HG03039 (cell line): ENCODE data around the gene ERI2.

Experiments used
- ATAC-seq: cut with Tn5 transposase; IDR thresholded peaks from one replicate; pipeline ENCODE4 v1.9.1; 2021; ENCODE audit warnings: mild to moderate bottlenecking, moderate library complexity; ENCODE audit not compliant: unreplicated experiment

Gene ERI2, protein sequence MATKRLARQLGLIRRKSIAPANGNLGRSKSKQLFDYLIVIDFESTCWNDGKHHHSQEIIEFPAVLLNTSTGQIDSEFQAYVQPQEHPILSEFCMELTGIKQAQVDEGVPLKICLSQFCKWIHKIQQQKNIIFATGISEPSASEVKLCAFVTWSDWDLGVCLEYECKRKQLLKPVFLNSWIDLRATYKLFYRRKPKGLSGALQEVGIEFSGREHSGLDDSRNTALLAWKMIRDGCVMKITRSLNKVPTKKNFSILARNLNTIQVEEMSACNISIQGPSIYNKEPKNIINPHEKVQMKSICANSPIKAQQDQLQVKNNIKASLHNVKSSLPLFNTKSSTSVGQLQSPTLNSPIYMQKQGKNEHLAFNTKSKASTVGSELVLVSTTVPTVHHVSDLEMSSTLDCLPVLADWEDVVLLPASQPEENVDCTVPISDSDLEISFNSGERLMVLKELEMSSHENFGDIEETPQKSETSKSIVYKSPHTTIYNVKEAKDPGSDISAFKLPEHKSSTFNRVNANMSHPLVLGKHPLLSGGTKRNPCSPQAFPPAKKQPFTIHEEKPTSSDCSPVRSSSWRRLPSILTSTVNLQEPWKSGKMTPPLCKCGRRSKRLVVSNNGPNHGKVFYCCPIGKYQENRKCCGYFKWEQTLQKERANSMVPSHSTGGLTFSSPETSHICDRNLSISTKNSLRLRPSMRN

DNA sequence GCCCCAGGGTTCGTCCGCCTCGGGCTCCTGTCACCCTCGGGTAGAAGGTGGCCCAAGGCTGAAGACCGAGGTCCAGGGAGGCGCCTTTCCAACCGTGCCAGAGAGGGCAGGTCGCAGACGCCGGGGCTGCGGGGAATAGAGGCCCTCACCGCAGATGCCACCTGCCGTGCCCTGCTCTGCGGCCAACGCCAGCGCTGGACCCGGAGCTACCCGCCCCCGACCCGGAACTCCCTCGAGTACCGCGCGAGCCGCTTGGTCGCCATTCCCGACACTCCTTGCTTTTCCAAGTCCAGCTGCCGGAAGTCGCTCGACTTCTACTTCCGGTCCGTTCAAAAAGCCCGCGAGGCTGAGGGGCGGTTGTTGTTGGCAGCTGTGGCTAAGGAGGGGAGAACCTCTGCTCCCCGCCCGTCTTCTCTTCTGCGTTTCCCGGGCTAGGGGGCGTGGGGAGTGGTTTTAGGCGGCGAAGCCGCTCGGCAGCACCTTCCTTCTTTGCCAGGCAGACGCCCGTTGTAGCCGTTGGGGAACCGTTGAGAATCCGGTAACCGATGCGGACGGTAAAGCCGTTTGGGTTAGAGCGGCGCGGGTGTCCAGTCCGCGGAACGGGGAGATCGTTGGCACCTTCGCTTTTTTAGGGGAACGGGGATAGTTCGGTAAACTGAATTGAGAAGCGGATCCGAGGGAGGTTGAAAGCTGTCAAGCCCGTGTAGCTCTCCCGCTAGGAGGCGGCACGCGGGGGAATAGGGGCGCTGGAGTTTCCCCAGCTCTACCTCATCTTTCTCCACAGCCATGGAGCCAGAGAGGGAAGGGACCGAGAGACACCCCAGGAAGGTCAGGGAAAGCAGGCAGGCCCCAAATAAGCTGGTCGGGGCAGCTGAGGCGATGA lies at the start of gene ERI2, which contains the start of gene REXO5:
TSS of gene ERI2 (minus strand) at position 305 of the 883 bp plus-strand sequence. CDS start at position 263, 42 bp downstream.
TSS of gene REXO5 (plus strand) at position 360 of the 883 bp plus-strand sequence. CDS start at position 787, 427 bp downstream.
- peak; percentile 71 for ATAC-seq

DNA sequence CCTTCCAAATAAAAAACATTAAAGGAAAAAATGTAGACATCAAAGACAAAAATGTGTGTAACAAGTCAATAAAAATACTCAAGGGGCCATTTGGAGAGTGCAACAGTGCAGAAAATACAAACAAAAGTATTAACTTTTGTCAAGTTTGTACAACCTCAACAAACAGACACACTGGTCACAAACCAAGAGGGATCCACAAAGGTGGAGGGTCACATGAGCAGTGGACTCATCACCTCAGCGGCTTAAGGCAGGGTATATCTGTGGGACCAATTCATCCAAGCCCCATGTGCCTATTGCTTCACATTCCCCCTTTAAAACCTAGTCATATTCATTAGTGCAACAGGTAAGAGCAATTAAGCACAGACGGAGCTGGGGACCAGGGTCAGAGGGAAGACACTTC lies 48.7 kb upstream of the ERI2 start:
- ATAC-seq, result no peak

DNA sequence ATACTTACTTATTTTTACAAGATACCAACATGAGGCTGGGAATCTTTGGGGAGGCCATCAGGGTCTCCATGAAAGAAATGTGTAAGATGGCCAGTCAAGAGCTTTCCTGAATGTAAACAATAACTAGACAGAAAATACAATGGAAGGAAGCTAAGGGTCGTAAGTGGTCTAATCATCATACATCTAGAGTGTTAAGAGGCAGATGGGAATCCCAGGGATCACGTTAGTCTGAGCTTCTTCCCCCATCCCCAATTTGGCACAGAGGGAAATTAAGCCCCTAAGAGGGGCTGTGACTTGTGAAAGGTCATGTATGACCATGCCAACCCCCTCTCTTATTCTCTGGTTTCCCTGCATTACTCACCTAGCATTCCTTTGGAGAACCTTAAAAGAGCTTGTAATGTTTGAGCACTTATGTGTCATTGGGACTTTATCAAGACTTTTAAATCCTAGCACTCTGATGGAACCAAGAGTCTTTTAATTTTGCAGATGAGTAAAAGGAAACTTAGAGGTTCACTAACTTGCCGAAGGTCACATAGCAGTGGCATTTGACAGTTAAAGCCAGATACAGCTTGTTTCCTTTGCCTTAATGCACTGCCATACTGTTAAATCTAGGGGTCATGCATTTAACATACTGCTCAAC lies 47.8 kb upstream of the ERI2 start:
- ATAC-seq, result no peak

DNA sequence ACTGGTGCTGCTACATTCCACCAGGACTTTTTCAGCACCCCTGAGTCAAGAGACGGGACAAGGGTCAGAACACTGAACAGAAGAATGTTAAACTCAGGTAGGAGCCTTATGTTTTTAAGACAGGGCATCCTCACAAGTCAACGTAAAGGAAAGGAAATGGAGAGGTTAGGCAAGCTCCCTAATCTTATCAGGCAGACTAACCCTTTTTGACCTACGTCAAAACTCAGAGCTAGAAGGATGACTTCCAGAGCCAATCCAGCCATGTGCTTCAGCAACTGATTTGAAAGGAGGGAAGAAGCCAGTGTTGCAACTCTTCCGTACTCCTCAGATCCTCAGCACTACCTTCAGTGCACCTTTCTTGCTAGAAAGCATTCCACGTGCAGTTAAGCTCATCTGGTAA lies 46.9 kb upstream of the ERI2 start:
- no peak for ATAC-seq

DNA sequence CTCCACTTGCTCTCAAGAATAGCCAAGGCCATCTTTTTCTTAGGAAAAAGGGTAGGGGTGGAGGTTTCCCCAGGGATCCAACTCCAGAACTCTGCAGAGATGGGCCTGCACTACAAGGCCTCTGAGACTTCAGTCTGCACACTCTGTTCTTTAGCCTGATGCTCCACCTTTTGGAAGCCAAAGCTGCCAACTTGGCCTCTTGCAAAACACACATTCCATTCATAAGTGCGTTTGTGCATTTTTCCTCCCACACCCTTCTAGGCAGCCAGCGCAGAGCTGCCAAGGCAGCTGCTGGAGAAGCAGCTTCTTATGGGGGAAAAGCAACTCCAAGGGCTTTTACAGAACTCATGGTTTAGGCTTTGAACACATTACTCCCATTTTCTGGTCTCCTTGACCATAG lies 45.3 kb upstream of the ERI2 start:
- no peak for ATAC-seq

DNA sequence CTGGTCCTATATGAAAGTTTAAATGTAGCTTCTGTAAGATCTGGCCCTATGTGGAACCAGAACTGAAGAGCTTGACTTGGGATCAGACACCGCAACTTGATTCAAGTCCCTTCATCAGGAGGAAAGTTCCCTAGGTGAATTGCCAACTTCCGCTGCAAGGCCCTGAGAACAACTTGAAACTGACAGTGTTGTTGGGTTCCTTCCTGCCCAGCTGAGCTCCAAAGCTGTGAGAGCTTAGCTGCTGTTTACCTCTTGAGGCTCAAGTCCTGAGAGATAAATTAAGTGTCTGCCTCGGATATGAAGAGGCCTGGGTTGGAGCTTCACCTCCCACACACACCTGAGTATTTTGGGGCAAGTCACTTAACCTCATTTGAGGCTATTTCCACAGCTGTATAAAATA lies 44.7 kb upstream of the ERI2 start:
- no peak for ATAC-seq

DNA sequence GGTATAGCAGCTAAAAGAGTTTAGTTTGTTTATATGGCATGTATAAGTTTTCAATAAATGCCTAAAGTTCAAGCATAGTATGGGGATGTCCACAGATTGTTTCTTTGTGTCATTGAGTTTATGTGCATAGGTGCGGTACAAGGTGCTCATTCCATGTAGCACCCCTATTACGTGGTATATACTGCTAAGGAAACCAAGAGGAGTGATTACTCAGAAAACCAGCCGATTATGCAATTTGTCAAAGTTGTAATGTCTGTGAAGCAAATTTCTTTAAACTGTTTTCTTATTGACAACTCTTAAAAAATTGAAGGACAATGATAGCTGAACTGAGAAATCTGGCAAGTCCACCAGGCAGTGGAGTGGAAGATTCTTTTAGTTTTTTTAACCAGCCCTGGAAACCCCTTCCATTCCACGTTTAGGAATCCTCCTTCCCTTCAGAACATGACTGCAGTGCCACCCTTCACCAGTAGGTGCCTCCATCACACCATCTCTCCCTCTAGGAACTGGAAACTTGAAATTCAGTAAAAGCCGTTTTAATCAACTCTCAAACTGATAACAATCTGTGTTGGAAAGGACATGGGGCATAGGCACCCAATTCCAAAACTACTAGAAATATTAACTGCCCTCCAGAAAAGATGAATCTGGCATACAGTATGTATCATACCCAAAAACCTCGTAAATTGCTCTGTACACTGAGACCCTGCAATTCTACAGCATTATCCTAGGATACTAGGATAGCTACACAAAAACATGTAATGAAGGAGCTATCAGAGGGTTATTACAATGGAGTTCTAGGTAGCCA lies 43.5 kb upstream of the ERI2 start:
- ATAC-seq, result no peak

DNA sequence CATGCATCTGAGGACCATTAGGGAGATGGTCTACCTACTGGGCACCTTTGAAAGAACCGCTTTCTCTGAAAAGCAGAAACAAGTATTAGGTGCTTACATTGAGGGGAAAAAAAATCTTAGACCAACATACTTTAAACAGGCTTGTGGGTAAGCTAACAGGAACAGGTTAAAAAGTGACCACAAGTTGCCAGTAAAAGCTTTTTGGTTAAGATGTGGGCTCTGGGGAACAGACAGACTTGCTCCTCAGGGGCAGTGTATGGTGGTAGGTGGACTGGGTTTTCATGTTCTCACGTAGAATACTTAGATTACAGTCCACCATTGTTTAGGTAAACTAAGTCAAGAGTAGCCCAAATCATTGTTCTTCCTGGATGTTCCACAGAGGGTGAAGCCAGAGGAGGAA lies 41.3 kb upstream of the ERI2 start:
- no peak for ATAC-seq

DNA sequence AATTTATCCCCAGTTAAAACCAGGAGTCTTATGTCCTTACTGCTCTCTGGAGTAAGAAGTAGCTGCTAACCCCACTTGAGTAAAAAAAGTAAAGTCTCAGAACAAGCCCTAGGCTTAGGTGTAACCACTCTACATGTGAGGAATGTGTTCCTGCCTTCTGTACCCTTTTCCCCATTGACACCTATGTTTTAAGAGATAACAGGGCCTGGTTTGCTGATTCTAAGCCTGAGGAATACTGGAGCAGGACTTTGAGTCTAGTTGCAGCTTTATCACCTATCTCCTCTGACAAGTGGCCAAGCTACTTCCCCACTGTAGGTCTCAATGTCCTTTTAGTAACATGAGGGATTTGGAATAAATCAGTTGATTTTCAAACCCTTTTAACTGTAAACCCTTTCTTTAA lies 40.3 kb upstream of the ERI2 start:
- no peak for ATAC-seq

DNA sequence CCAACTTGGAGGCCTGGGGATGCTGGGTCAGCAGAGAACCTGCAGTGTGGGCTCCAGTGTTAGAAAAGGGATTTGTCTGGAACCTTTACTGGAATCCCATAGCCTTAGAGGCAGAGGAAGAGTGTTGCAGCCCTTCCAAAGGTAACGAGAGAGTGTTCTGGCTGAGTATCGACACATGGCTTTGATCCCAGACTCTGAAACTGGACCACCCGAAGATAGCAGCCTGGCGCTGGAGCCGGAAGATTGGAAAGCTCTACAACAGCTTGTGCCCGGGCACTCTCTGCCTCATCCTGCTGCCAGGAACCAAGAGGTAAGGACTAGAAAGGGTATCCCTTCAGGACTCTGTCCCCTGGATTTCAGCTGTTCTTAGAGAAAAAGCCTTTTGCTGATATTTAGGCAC lies 39.8 kb upstream of the ERI2 start:
- ATAC-seq, result no peak

DNA sequence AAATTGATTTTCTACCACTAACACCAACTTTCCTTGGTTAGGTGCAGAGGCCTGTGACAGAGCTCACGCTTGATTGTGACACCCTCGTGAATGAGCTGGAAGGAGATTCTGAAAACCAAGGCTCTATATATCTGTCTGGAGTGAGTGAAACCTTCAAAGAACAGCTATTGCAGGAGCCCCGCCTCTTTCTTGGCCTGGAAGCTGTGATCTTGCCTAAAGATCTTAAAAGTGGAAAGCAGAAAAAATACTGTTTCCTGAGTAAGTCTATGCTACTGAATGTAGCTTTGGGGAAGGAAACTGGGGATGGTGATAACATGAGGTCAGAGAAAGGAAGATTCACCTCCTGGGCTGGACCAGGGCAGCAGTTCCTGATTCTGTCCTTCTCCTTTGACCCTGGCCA lies 38.3 kb upstream of the ERI2 start:
- no peak for ATAC-seq

DNA sequence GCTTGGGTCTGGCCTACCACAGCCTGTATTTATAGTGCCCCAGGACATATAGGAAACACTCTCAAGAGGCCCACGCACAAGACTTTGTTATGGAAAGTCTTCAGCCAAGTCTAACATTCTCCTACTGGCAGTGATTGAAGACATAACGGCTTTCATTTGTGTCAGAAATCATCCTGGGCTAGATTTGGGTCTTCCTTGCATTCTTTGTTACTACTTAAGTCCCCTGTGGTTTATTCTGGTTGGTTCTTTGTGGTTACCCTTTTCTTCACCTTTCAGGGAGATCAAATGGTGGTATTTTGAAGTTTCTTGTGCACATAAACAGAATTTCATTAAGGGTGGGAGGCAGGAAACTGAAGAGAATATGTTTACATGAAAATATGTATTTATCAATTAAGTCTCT lies 37.8 kb upstream of the ERI2 start:
- ATAC-seq, result no peak

DNA sequence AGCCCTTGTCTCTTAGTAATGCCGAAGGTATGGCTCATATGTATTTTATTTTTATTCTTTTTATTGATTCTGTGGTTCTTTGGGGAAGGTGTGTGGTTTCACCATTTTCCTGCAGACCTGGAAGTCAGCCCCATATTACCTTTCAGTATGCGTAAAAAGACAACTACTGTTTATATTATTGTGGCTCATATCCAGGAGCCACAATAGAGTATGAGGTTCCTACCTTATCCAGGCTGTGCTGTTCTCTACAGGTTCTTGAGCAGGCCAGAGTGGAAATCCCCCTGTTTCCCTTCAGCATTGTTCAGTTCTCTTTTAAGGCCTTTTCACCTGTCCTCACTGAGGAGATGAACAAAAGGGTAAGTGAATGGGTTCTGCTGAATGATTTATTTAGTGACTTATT lies 33.2 kb upstream of the ERI2 start:
- ATAC-seq, result no peak

DNA sequence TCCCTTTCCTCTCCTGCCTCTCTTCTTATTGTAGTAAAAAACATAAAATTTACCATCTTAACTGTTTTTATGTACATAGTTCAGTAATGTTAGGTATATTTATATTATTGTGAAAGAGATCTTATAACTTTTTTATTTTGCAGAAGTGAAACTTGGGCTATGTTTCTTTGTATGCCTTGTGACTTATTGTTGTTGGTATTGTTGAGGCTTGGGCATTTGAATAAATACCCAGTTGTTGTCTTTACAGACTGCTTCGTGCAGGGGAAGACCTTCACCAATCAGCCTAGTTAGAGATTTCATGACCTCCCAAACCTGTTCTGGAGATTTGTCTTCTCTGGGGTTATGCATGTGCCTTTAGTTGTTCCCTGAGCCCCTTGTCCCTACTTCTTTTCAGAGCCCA lies 32.0 kb upstream of the ERI2 start:
- no peak for ATAC-seq

DNA sequence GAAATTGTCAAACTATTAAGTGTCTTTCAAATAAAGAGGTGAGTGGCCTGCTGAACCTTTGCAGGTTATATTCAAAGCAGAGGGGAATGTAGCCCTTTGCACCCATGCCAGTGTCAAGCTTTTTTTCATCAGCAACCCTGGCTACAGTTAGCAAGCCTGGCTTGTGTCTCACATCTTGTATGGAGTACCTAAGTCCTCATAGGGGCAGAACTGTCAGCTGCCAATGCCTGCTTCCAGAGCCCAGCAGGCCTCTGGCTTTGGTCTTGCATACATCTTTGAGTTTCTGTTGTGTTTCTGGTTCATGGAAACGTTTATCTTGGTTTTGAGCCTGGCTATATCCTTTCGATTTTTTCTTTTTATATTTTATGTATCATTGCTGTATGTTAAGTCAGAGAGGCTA lies 26.8 kb upstream of the ERI2 start:
- ATAC-seq, result no peak

DNA sequence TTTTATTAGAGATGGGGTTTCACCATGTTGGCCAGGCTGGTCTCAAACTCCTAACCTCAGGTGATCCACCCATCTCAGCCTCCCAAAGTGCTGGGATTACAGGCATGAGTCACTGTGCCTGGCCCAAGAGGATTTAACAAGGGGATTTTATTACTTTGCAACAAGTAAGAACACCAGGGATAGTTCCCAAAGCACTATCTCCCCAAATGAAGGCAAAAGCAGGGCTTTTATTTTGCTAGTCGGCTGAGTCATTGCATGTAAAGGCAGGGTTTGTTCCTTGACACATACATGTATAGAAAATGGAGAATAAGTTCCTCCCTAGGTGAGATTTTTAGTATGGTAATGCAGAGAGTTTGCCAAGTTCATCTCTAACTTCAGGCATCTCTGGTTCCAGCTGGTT lies 24.1 kb upstream of the ERI2 start:
- no peak for ATAC-seq

DNA sequence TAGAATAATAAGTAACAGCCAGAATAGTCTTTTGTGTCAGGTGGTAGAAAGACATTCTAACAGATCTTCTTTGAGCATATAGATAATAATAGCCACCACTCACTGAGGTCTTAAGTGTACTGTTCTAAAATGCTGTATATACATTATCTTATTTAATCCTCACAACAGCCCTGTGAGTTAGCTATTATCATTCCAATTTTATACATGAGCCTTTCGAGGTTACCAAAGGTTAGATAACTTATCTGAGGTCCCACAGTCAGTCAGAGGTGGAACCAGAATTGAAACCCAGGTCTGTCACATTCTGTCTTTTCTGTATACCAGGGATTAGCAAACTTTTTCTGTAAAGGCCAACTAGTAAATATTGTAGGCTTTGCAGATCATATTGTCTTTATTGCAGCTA lies 23.3 kb upstream of the ERI2 start:
- no peak for ATAC-seq

DNA sequence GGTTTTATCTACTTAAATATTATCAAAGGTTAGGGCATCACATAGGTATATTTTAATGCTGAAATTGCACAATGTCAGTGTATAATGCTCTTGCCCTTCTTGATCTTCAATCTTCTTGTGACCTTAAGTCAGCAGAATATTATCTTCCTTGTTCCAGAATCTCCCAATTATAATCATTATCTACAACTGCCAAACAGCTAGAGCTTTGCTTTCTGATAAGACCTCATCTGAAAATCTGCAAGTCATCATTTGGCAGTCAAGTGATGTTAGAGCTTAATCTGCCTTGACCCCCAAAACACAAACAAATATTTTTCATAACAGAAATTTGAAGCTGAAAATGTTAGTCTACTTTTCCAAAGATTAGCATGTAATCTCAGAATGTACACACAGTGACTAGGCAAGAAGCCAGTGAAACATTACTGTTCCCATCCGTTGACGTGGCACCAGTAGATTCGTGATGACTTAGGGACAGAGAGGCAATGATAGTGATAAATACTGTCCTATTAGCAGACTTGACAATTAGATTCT lies 19.8 kb upstream of the ERI2 start:
- ATAC-seq, result no peak

DNA sequence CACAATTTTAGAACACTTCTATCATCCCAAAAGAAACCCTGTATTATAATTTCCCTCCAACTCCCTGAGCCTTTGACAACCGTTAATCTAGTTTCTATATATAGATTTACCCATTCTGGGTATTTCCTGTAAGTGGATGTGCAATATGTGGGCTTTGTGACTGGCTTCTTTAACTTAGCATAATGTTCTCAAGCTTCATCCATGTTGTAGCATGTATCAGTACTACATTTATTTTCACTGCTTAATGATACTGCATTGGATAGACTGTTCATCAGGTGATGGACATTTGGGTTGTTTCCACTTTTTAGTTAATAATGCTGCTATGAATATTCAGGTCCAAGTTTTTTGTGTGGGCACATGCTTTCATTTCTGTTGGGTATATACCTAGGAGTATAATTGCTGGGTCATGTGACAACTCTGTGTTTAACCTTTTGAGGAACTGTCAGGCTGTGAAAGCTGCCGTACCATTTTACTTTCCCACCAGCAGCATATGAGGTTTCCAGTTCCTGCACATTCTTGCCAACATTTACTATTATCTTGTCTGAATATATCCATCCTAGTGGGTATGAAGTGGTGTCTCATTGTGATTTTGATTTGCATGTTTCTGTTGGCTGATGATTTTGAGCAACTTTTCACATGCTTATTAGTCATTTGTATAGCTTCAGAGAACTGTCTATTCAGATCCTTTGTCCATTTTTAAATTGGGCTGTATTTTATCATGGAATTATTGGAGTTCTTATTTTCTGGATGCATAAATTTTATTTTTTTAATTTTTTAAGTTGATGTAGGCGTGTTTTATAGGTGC lies 16.5 kb upstream of the ERI2 start:
- ATAC-seq, result no peak
